BE2C (cell line): ENCODE results near the gene ALK.
A peak's percentile ranks its signal among the peaks of the same experiment; 100 is the strongest.

Experiments
- DNase-seq: peaks from one replicate; pipeline ENCODE4 v3.0.0-alpha.2; 2020
- H3K27me3 ChIP-seq: fragments of 250-450 bp; sonication (Bioruptor Pico); 2 replicates; pipeline ENCODE4 v1.5.1; 2020; ENCODE audit warnings: mild to moderate bottlenecking
- H3K36me3 ChIP-seq: fragments of 250-450 bp; sonication (Bioruptor Pico); 2 replicates; pipeline ENCODE4 v1.5.1; 2020; ENCODE audit warnings: mild to moderate bottlenecking
- H3K4me1 ChIP-seq: fragments of 250-450 bp; sonication (Bioruptor Pico); 2 replicates; pipeline ENCODE4 v1.5.1; 2020
- H3K4me3 ChIP-seq: 2 replicates; pipeline ENCODE4 v1.5.1; 2011; ENCODE audit warnings: low read depth, low read length
- H3K9me3 ChIP-seq: fragments of 250-450 bp; sonication (Bioruptor Pico); 2 replicates; pipeline ENCODE4 v1.5.1; 2020
- TF ChIP-seq, protein P1 (sequence below): IDR thresholded peaks from 2 replicates; pipeline ENCODE4 v1.5.1; 2012; ENCODE audit warnings: mild to moderate bottlenecking, low read depth, low read length

The ALK gene

DNA sequence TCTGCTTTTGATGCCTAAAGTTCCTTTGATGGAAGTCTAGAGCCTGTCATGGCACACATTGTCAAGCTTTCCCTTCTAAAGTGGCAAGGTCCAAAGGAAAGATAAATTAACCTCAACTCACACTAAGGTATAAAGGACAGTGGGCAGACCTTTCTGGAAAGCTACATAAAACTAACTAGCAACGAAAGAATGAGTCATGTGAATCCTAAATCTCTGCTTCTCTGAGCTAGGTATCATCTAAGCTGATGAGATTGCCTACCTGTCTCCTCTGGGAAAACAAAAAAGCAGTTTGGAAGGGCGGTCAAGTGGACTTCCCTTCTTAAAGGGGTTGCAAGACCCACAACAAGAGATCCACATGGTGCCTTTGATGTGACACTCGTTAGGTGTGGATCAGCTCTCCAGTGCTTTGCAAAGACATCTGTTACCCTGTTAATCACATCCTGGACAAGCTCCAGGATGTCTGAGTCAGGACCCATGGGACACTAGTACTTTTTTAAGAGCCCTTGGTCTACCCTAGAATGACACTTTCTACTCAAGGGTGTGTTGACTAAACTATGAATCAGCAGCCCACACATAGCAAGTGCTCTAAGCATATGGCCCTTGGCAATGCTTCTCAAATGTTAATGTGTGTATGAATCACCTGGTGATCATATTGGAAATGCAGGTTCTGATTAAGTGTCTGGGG lies 173.5 kb downstream of the ALK start:
- Histone ChIP-seq H3K27me3 (no peaks in the 10 kb centered on the region), H3K4me3 (no peak overlapping the region), H3K9me3 (no peaks in the 10 kb centered on the region), H3K36me3 (no peaks in the 10 kb centered on the region), H3K4me1 (peaks cover 6% of the 10 kb centered on the region; the same call in 1 of the 2 replicates)
- TF ChIP-seq, protein P1, sequence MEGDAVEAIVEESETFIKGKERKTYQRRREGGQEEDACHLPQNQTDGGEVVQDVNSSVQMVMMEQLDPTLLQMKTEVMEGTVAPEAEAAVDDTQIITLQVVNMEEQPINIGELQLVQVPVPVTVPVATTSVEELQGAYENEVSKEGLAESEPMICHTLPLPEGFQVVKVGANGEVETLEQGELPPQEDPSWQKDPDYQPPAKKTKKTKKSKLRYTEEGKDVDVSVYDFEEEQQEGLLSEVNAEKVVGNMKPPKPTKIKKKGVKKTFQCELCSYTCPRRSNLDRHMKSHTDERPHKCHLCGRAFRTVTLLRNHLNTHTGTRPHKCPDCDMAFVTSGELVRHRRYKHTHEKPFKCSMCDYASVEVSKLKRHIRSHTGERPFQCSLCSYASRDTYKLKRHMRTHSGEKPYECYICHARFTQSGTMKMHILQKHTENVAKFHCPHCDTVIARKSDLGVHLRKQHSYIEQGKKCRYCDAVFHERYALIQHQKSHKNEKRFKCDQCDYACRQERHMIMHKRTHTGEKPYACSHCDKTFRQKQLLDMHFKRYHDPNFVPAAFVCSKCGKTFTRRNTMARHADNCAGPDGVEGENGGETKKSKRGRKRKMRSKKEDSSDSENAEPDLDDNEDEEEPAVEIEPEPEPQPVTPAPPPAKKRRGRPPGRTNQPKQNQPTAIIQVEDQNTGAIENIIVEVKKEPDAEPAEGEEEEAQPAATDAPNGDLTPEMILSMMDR: no peak
- peak; percentile 23 for DNase-seq

DNA sequence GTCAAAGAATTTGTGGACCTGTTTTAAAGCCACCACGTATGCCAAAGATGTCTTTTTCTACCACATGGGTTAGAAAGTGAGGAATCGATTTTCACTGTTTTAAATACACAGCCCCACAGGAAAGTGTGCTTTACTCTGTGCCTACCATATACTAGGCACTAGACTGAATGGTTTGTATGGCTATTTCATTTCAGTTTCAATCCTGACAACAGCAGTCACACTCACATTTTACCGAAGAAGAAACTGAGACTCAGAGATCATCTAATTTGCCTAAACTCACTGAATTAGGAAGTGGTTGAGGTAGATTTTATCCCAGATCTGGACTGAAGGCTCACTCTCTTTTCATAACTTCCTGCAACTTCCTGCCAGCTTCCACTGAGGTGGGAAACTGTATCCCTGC lies 176.4 kb downstream of the ALK start:
- Histone ChIP-seq H3K36me3 (no peaks in the 10 kb centered on the region), H3K9me3 (no peaks in the 10 kb centered on the region), H3K4me1 (peaks cover 6% of the 10 kb centered on the region; the same call in 1 of the 2 replicates), H3K4me3 (no peak overlapping the region), H3K27me3 (no peaks in the 10 kb centered on the region)
- TF ChIP-seq, protein P1: no peak
- DNase-seq: no peak

DNA sequence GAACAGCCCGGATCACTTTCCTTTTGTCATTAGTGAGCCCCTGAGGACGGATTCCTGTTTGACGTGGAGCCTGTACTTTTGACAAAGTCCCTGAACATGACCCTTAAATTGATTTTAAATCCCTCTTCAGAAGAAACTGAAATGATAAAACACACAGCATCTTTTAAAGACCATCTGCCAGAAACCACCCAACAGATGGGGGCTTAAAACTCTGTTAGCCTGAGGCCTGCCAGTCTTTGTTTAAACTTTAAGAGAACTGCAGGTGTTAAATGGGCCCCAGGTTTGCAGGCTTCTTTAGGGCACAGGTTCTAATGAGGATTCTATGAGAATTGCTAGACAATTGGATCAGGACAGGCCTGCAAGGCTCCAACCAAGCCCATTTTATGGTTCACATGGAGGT lies 177.9 kb downstream of the ALK start:
- Histone ChIP-seq H3K4me1 (peaks cover 3% of the 10 kb centered on the region; the same call in 1 of the 2 replicates), H3K4me3 (no peak overlapping the region), H3K36me3 (no peaks in the 10 kb centered on the region), H3K27me3 (no peaks in the 10 kb centered on the region), H3K9me3 (no peaks in the 10 kb centered on the region)
- DNase-seq: no peak
- TF ChIP-seq, protein P1: no peak

DNA sequence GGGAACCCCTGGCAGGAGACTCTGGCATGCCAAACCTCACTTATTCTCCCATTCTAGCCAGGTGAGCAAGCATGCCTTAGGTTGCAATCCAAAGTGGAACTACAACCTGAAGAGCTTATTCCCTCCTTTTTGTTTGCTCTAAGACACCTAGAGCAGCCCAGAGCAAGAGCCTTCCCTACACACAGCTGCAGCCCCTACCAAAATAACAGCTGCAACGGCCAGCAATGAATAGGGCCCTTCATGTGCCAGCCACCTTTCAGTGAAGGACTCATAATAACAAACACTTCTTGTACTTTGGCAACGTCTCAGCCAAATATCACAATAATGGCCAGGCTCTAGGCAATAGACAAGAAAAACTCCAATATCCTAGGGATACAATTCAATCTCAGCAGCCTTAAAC lies 178.7 kb downstream of the ALK start:
- no peaks in the 10 kb centered on the region for H3K36me3 ChIP-seq
- H3K4me1 ChIP-seq: no peaks in the 10 kb centered on the region; the same call in 1 of the 2 replicates
- no peaks in the 10 kb centered on the region for H3K9me3 ChIP-seq
- TF ChIP-seq, protein P1: no peak
- H3K27me3 ChIP-seq: no peaks in the 10 kb centered on the region
- no peak for DNase-seq
- no peak overlapping the region for H3K4me3 ChIP-seq

DNA sequence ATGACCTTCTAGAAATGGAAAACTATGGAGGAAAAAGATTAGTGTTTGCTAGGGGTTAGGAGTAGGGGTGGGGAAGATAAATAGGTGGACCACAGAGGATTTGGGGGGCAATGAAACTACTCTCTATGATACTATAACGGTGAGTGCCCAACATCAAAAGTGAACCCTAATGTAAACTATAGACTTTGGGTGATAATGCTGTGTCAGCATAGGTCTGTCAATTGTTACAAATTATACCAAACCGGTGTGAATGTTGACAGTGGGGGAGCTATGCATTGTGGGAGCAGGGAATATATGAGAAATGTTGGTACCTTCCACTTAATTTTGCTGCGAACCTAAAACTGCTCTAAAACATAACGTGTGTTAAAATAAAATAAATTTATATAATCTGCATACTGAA lies 180.3 kb downstream of the ALK start:
- no peaks in the 10 kb centered on the region for H3K27me3 ChIP-seq
- H3K4me3 ChIP-seq: no peak overlapping the region
- TF ChIP-seq, protein P1: no peak
- no peaks in the 10 kb centered on the region for H3K36me3 ChIP-seq
- no peak for DNase-seq
- H3K9me3 ChIP-seq: no peaks in the 10 kb centered on the region
- H3K4me1 ChIP-seq: no peaks in the 10 kb centered on the region

DNA sequence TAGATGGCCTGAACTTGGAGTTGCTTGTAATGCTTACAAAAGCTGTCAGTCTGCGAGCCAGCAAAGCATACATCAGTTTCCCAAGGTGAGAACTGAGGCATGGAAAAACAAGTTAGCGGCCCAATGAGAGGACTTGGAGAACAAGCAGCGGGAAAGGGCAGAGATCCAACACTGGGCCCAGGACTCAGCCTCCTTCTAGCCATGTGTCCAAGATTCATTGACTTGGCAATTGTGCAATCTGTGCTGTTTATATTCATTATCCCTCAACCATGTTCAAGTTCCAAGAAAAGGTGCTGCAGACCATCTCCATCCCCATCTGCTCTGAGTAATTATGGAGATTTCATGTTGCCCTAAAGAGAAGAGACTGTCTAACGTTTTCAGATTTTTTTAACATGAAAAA lies 187.4 kb downstream of the ALK start:
- DNase-seq: no peak

More for the DNA sequence above, 187.4 kb downstream of the ALK start:
- Histone ChIP-seq H3K4me1 (no peaks in the 10 kb centered on the region), H3K9me3 (no peaks in the 10 kb centered on the region), H3K4me3 (no peak overlapping the region), H3K36me3 (no peaks in the 10 kb centered on the region), H3K27me3 (no peaks in the 10 kb centered on the region)
- TF ChIP-seq, protein P1: no peak
